Astrocyte (in vitro differentiated cells and primary cell): ENCODE measurements around the gene PRPH. TPM values are rescaled to one million over a fixed set of nuclear protein-coding genes. Genes with fewer than 3 reads are reported as not detected.
"Not testable (repeated sequence)": the region's sequence is repeated elsewhere in the genome, so short reads cannot be mapped to it uniquely, and the experiment has no call there.

Source experiments
- DNase-seq: peaks from one replicate; pipeline ENCODE4 v3.0.0-alpha.2; 2010; ENCODE audit warnings: low read depth
- FAIRE-seq: peaks from 2 replicates; lab custom pipeline; 2011; peaks lifted over from hg19 to GRCh38; lab: Jason Lieb, UNC
- H2AFZ ChIP-seq: 2 replicates; pipeline ENCODE4 v1.6.0; 2012; ENCODE audit warnings: low read depth, low read length, inconsistent platforms
- H3K27ac ChIP-seq: 2 replicates; pipeline ENCODE4 v1.5.1; 2011; ENCODE audit warnings: low read depth, low read length, inconsistent platforms
- H3K27me3 ChIP-seq: 2 replicates; pipeline ENCODE4 v1.6.0; 2011; ENCODE audit warnings: low read length, inconsistent platforms; ENCODE audit not compliant: insufficient read depth
- H3K36me3 ChIP-seq: 2 replicates; pipeline ENCODE4 v1.5.1; 2011; ENCODE audit warnings: low read length, inconsistent platforms; ENCODE audit not compliant: insufficient read depth
- H3K4me1 ChIP-seq: 2 replicates; pipeline ENCODE4 v1.5.1; 2011; ENCODE audit warnings: low read length, inconsistent platforms; ENCODE audit not compliant: insufficient read depth
- H3K4me2 ChIP-seq: 2 replicates; pipeline ENCODE4 v1.6.0; 2012; ENCODE audit warnings: low read length, inconsistent platforms
- H3K4me3 ChIP-seq: 2 replicates; pipeline ENCODE4 v1.5.1; 2011; ENCODE audit warnings: low read depth, mild to moderate bottlenecking, low read length, inconsistent platforms; ENCODE audit not compliant: insufficient read depth
- H3K79me2 ChIP-seq: 2 replicates; pipeline ENCODE4 v1.6.0; 2012; ENCODE audit warnings: mild to moderate bottlenecking, low read length, inconsistent platforms; ENCODE audit not compliant: insufficient read depth
- H3K9ac ChIP-seq: 2 replicates; pipeline ENCODE4 v1.6.0; 2012; ENCODE audit warnings: mild to moderate bottlenecking, low read length, inconsistent platforms
- H3K9me3 ChIP-seq: 2 replicates; pipeline ENCODE4 v1.5.1; 2012; ENCODE audit warnings: low read depth, mild to moderate bottlenecking, low read length, inconsistent platforms; ENCODE audit not compliant: insufficient read depth
- H4K20me1 ChIP-seq: 2 replicates; pipeline ENCODE4 v1.6.0; 2012; ENCODE audit warnings: low read length, inconsistent platforms; ENCODE audit not compliant: insufficient read depth
- H3K27ac Mint-ChIP-seq: one replicate; pipeline ENCODE4 v1.8.0; 2021; ENCODE audit warnings: mild to moderate bottlenecking, mixed read lengths; ENCODE audit not compliant: unreplicated experiment
- H3K27me3 Mint-ChIP-seq: one replicate; pipeline ENCODE4 v1.8.0; 2021; ENCODE audit warnings: low read depth, mixed read lengths; ENCODE audit not compliant: unreplicated experiment
- H3K36me3 Mint-ChIP-seq: one replicate; pipeline ENCODE4 v1.8.0; 2021; ENCODE audit warnings: low read depth, mixed read lengths; ENCODE audit not compliant: unreplicated experiment
- H3K4me1 Mint-ChIP-seq: one replicate; pipeline ENCODE4 v1.8.0; 2021; ENCODE audit warnings: low read depth, mixed read lengths; ENCODE audit not compliant: unreplicated experiment
- H3K4me3 Mint-ChIP-seq: one replicate; pipeline ENCODE4 v1.8.0; 2021; ENCODE audit warnings: mild to moderate bottlenecking, moderate library complexity, mixed read lengths; ENCODE audit not compliant: unreplicated experiment
- H3K9me3 Mint-ChIP-seq: one replicate; pipeline ENCODE4 v1.8.0; 2021; ENCODE audit warnings: mild to moderate bottlenecking, mixed read lengths; ENCODE audit not compliant: unreplicated experiment
- CTCF ChIP-seq: IDR thresholded peaks from 2 replicates; pipeline ENCODE4 v1.5.1; 2011; ENCODE audit warnings: low read depth, mild to moderate bottlenecking, inconsistent platforms, low read length, moderate library complexity; ENCODE audit not compliant: insufficient read depth
- EZH2 ChIP-seq: IDR thresholded peaks from 2 replicates; pipeline ENCODE4 v1.6.1; 2012; ENCODE audit warnings: mild to moderate bottlenecking, low read length, inconsistent platforms; ENCODE audit not compliant: insufficient read depth
- total RNA-seq: library from RNA; stranded (reverse); gene quantifications from 2 replicates; pipeline ENCODE4 v1.2.1, GENCODE V29; 2021

PRPH gene
- total RNA-seq, 1 donor from 2014 or later = not detected

GRCh38 chr12:49309386-49309785, 14.4 kb downstream of the PRPH start:
- no peaks in the 10 kb centered on the region for H3K4me1 ChIP-seq
- Mint-ChIP-seq H3K4me3 (no peak overlapping the region), H3K36me3 (no peaks in the 10 kb centered on the region), H3K27me3 (peaks cover 27% of the 10 kb centered on the region), H3K9me3 (no peaks in the 10 kb centered on the region), H3K27ac (no peak overlapping the region), H3K4me1 (peaks cover 1% of the 10 kb centered on the region)
- H3K27me3 ChIP-seq = peaks cover 22% of the 10 kb centered on the region
- H3K9ac ChIP-seq = no peak overlapping the region
- FAIRE-seq (no peak), DNase-seq (no peak)
- no peak overlapping the region for H3K27ac ChIP-seq
- H4K20me1 ChIP-seq = no peaks in the 10 kb centered on the region
- H3K79me2 ChIP-seq = no peaks in the 10 kb centered on the region
- no peak overlapping the region for H2AFZ ChIP-seq
- no peak overlapping the region for H3K4me2 ChIP-seq
- H3K9me3 ChIP-seq = no peaks in the 10 kb centered on the region
- H3K4me3 ChIP-seq = no peak overlapping the region
- TF ChIP-seq EZH2 = no peak
- no peak for TF ChIP-seq CTCF
- no peaks in the 10 kb centered on the region for H3K36me3 ChIP-seq

GRCh38 chr12:49310451-49311000, 15.6 kb downstream of the PRPH start:
- H3K4me1 Mint-ChIP-seq, H3K4me2 ChIP-seq, H3K27ac Mint-ChIP-seq, H3K9ac ChIP-seq, H3K36me3 Mint-ChIP-seq, H3K4me3 ChIP-seq, H3K36me3 ChIP-seq, H3K27ac ChIP-seq, FAIRE-seq, H2AFZ ChIP-seq, DNase-seq, H3K79me2 ChIP-seq, H3K4me3 Mint-ChIP-seq, H3K9me3 Mint-ChIP-seq, H3K9me3 ChIP-seq, H3K4me1 ChIP-seq, H4K20me1 ChIP-seq: not testable (repeated sequence)
- H3K27me3 ChIP-seq = peaks cover 21% of the 10 kb centered on the region
- peaks cover 25% of the 10 kb centered on the region for H3K27me3 Mint-ChIP-seq

- no peak for DNase-seq
- Histone ChIP-seq H3K9ac (no peak overlapping the region), H4K20me1 (no peaks in the 10 kb centered on the region), H3K4me2 (no peak overlapping the region), H3K27ac (no peak overlapping the region), H3K36me3 (no peaks in the 10 kb centered on the region), H3K27me3 (no peaks in the 10 kb centered on the region), H2AFZ (no peak overlapping the region), H3K9me3 (no peaks in the 10 kb centered on the region), H3K4me1 (no peaks in the 10 kb centered on the region), H3K79me2 (no peaks in the 10 kb centered on the region), H3K4me3 (no peak overlapping the region)
- Mint-ChIP-seq H3K4me1 (no peaks in the 10 kb centered on the region), H3K9me3 (no peaks in the 10 kb centered on the region), H3K4me3 (no peak overlapping the region), H3K27me3 (peaks cover 24% of the 10 kb centered on the region), H3K36me3 (no peaks in the 10 kb centered on the region), H3K27ac (no peak overlapping the region)
- TF ChIP-seq EZH2 = no peak
- no peak for FAIRE-seq
Observed at GRCh38 chr12:49314811-49315210, 19.9 kb downstream of the PRPH start.

- H3K27me3 ChIP-seq, H3K4me1 ChIP-seq, H3K4me3 Mint-ChIP-seq, H3K4me1 Mint-ChIP-seq, H3K9ac ChIP-seq, FAIRE-seq, H3K9me3 ChIP-seq, H3K79me2 ChIP-seq, H2AFZ ChIP-seq, H4K20me1 ChIP-seq, H3K4me2 ChIP-seq, H3K36me3 Mint-ChIP-seq, DNase-seq, H3K36me3 ChIP-seq, H3K27ac ChIP-seq, H3K9me3 Mint-ChIP-seq, H3K4me3 ChIP-seq, H3K27ac Mint-ChIP-seq: not testable (repeated sequence)
- peaks cover 12% of the 10 kb centered on the region for H3K27me3 Mint-ChIP-seq
Observed at GRCh38 chr12:49317118-49317517, 22.2 kb downstream of the PRPH start.

GRCh38 chr12:49320411-49321103, 25.6 kb downstream of the PRPH start:
- H3K4me1 Mint-ChIP-seq, H3K27me3 Mint-ChIP-seq, H2AFZ ChIP-seq, H3K4me2 ChIP-seq, H3K27ac ChIP-seq, H3K9me3 ChIP-seq, H3K36me3 ChIP-seq, FAIRE-seq, DNase-seq, H4K20me1 ChIP-seq, H3K4me3 ChIP-seq, H3K27me3 ChIP-seq, H3K27ac Mint-ChIP-seq, H3K4me3 Mint-ChIP-seq, H3K9me3 Mint-ChIP-seq, H3K36me3 Mint-ChIP-seq, H3K9ac ChIP-seq: not testable (repeated sequence)
- Histone ChIP-seq H3K4me1 (peaks cover 14% of the 10 kb centered on the region), H3K79me2 (peaks cover 14% of the 10 kb centered on the region)
